Keratinocyte (primary cell): ENCODE results near the gene DPYD. TPM values are rescaled to one million over a fixed set of nuclear protein-coding genes. Genes with fewer than 3 reads are reported as not detected.

Source experiments
- DNase-seq: peaks from one replicate; pipeline ENCODE4 v3.0.0-alpha.2; 2011; ENCODE audit warnings: low read depth, missing footprints, low spot score
- FAIRE-seq: peaks from 2 replicates; lab custom pipeline; 2011; peaks lifted over from hg19 to GRCh38; lab: Jason Lieb, UNC
- H2AFZ ChIP-seq: 2 replicates; pipeline ENCODE4 v1.6.0; 2012; ENCODE audit warnings: low read length, control low read depth, inconsistent platforms; ENCODE audit not compliant: control insufficient read depth
- H3K27ac ChIP-seq: 2 replicates; pipeline ENCODE4 v1.5.1; 2011; ENCODE audit warnings: low read length; ENCODE audit not compliant: control insufficient read depth, insufficient read depth
- H3K27me3 ChIP-seq: 3 replicates; pipeline ENCODE4 v1.6.0; 2011; ENCODE audit warnings: low read length; ENCODE audit not compliant: control insufficient read depth, insufficient read depth; ENCODE audit errors: extremely low read depth
- H3K36me3 ChIP-seq, 2 experiments: 2 replicates in 1 of 2; 3 replicates in 1 of 2; pipeline ENCODE4 v1.5.1; 2011; ENCODE audit warnings: low read length in 2 of 2, mild to moderate bottlenecking in 1 of 2; ENCODE audit not compliant: control insufficient read depth in 2 of 2, insufficient read depth in 2 of 2; ENCODE audit errors: extremely low read depth in 1 of 2
- H3K4me1 ChIP-seq: 3 replicates; pipeline ENCODE4 v1.5.1; 2011; ENCODE audit warnings: low read length; ENCODE audit not compliant: control insufficient read depth, insufficient read depth; ENCODE audit errors: extremely low read depth
- H3K4me2 ChIP-seq: 3 replicates; pipeline ENCODE4 v1.6.0; 2011; ENCODE audit warnings: low read depth, low read length; ENCODE audit not compliant: control insufficient read depth, insufficient read depth; ENCODE audit errors: extremely low read depth
- H3K4me3 ChIP-seq, 3 experiments: fragments of 200-600 bp in 1 of 3; sonication (generic) in 1 of 3; 2 replicates in 2 of 3; 3 replicates in 1 of 3; pipeline ENCODE4 v1.5.1; 2011 to 2016; ENCODE audit warnings: low read length in 3 of 3, mild to moderate bottlenecking in 3 of 3, control low read depth in 2 of 3, inconsistent platforms in 1 of 3, low read depth in 1 of 3, mixed read lengths in 1 of 3, mixed run types in 1 of 3, moderate library complexity in 1 of 3; ENCODE audit not compliant: control insufficient read depth in 2 of 3, insufficient read depth in 2 of 3; ENCODE audit errors: extremely low read depth in 1 of 3
- H3K79me2 ChIP-seq: 2 replicates; pipeline ENCODE4 v1.6.0; 2012; ENCODE audit warnings: low read length; ENCODE audit not compliant: control insufficient read depth, insufficient read depth
- H3K9ac ChIP-seq: 3 replicates; pipeline ENCODE4 v1.6.0; 2011; ENCODE audit warnings: low read length; ENCODE audit not compliant: control insufficient read depth, insufficient read depth; ENCODE audit errors: extremely low read depth
- H3K9me1 ChIP-seq: 3 replicates; pipeline ENCODE4 v1.6.0; 2011; ENCODE audit warnings: low read length; ENCODE audit not compliant: control insufficient read depth, insufficient read depth; ENCODE audit errors: extremely low read depth
- H3K9me3 ChIP-seq: 2 replicates; pipeline ENCODE4 v1.5.1; 2012; ENCODE audit warnings: low read depth, low read length; ENCODE audit not compliant: control insufficient read depth
- H4K20me1 ChIP-seq: 3 replicates; pipeline ENCODE4 v1.6.0; 2011; ENCODE audit warnings: low read length; ENCODE audit not compliant: control insufficient read depth, insufficient read depth; ENCODE audit errors: extremely low read depth
- CTCF ChIP-seq, 3 experiments: IDR thresholded peaks in 1 of 3; conservative IDR thresholded peaks in 1 of 3; optimal IDR thresholded peaks in 1 of 3; 2 replicates in 2 of 3; 3 replicates in 1 of 3; pipeline versions ENCODE3 to v1.5.1; 2011; ENCODE audit warnings: low read length in 3 of 3, mild to moderate bottlenecking in 3 of 3, moderate library complexity in 2 of 3, control low read depth in 1 of 3, inconsistent platforms in 1 of 3; ENCODE audit not compliant: insufficient read depth in 2 of 3; ENCODE audit errors: extremely low read depth in 1 of 3
- EZH2 ChIP-seq: IDR thresholded peaks from one replicate; pipeline ENCODE4 v1.6.1; 2012; ENCODE audit warnings: inconsistent platforms, mild to moderate bottlenecking, low read length, moderate library complexity
- dilution Hi-C: fragments of 300-500 bp; cut with MboI; formaldehyde crosslinking; loops from one replicate; pipeline ENCODE4 v1.7.0; 2020; ENCODE audit warnings: low sequenced_read_pairs; ENCODE audit not compliant: extremely low pct_ligation_motif_present
- polyA plus RNA-seq, 5 experiments: library from polyadenylated mRNA; depleted of rRNA in 3 of 5; stranded (reverse) in 3 of 5; stranded (forward) in 1 of 5; unstranded in 1 of 5; fragments of >200 nt; gene quantifications; 1 replicate in 1 of 5; 2 replicates in 3 of 5; 3 replicates in 1 of 5; pipeline versions ENCODE4 v1.2.1 to v1.2.3, GENCODE V29; 2011 to 2012; ENCODE audit warnings: missing spikeins in 2 of 5, low read depth in 1 of 5, low replicate concordance in 1 of 5

Gene DPYD
- polyA plus RNA-seq, 1 donor (not counting 4 experiments of a cell fraction or from before 2014, with no cell fraction given), result 1.9 TPM

- TF ChIP-seq CTCF (optimal IDR thresholded peaks at IDR 0.05 in 1 of 3, IDR thresholded peaks at IDR 0.05 in 1 of 3, conservative IDR thresholded peaks at IDR 0.05 in 1 of 3; ENCODE audit: extremely low read depth in 1 of 3, insufficient read depth in 2 of 3, low read length in 3 of 3), result no peak
- TF ChIP-seq EZH2, result no peak
- Histone ChIP-seq H4K20me1 (no peaks in the 10 kb centered on the region), H3K4me1 (peaks cover 3% of the 10 kb centered on the region), H3K36me3 (no peaks in the 10 kb centered on the region), H3K27ac (no peak overlapping the region), H3K79me2 (no peaks in the 10 kb centered on the region), H3K9me1 (no peaks in the 10 kb centered on the region), H3K27me3 (no peaks in the 10 kb centered on the region), H3K4me3 (no peak overlapping the region), H3K9ac (no peak overlapping the region), H3K9me3 (peaks cover 3% of the 10 kb centered on the region), H2AFZ (no peak overlapping the region), H3K4me2 (no peak overlapping the region)
- DNase-seq (no peak), FAIRE-seq (no peak)
- dilution Hi-C loops, result no loop called here
These were observed 873.9 kb downstream of the DPYD start for GRCh38 chr1:97046765-97047420.

DNA sequence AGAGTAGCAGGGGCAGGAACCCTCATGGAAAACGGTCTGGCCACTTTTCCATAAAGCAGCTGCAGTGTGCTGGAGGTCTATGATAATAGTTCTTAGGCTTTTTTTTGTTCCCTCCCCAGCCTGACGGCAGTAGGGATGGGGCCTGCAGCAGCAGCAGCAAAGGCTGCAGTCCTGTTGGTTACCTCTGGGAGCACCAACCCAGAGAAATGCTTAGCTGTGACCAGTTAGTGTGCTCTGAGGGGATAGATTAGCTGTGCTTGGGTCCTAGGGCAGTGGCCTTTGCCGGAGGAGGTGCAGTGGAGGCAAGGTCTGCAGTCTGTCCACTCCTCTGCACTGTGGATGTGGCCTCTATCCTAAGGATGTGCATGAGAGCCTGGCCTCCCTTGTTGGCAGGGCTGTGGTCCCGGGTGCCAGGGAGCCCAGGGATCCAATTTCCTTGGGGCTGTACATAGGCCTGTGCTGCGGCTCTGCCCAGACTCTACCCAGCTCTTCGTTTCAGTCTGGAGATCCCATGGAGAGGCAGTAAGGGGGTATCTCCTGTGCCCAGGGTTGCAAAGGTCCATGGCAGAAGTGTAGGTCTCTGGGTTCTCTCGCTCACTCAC is 876.6 kb downstream of the DPYD start:
- Histone ChIP-seq H2AFZ (no peak overlapping the region), H3K27me3 (no peaks in the 10 kb centered on the region), H3K9ac (no peak overlapping the region)

More for the DNA sequence above, 876.6 kb downstream of the DPYD start:
- no peaks in the 10 kb centered on the region for H3K36me3 ChIP-seq
- dilution Hi-C loops, result no loop called here
- H3K9me3 ChIP-seq, result peaks cover 3% of the 10 kb centered on the region
- FAIRE-seq, result no peak
- H4K20me1 ChIP-seq, result no peaks in the 10 kb centered on the region
- no peaks in the 10 kb centered on the region for H3K79me2 ChIP-seq
- no peaks in the 10 kb centered on the region for H3K9me1 ChIP-seq
- DNase-seq, result no peak
- peaks cover 3% of the 10 kb centered on the region for H3K4me1 ChIP-seq
- no peak overlapping the region for H3K4me2 ChIP-seq
- no peak overlapping the region for H3K4me3 ChIP-seq
- TF ChIP-seq EZH2 (no peak), CTCF (optimal IDR thresholded peaks at IDR 0.05 in 1 of 3, IDR thresholded peaks at IDR 0.05 in 1 of 3, conservative IDR thresholded peaks at IDR 0.05 in 1 of 3; ENCODE audit: extremely low read depth in 1 of 3, insufficient read depth in 2 of 3, low read length in 3 of 3) (no peak)
- no peak overlapping the region for H3K27ac ChIP-seq
